Testis (tissue), 3 donors: ENCODE results near the gene SNTG2. TPM values are rescaled to one million over a fixed set of nuclear protein-coding genes. Genes with fewer than 3 reads are reported as not detected.

ENCODE experiments used
- DNase-seq: peaks from one replicate; pipeline ENCODE4 v3.0.0-alpha.2; 2019
- H3K27ac ChIP-seq, 2 donors: fragments of 200-600 bp; sonication (generic); one replicate each; pipeline ENCODE4 v1.5.1; 2019
- H3K27me3 ChIP-seq: fragments of 200-600 bp; sonication (generic); one replicate; pipeline ENCODE4 v1.5.1; 2019
- H3K36me3 ChIP-seq: fragments of 200-600 bp; sonication (generic); one replicate; pipeline ENCODE4 v1.5.1; 2017; ENCODE audit warnings: low read depth; ENCODE audit errors: missing control alignments
- H3K4me1 ChIP-seq: fragments of 200-600 bp; sonication (generic); one replicate; pipeline ENCODE4 v1.5.1; 2019
- H3K4me3 ChIP-seq, 2 donors: fragments of 200-600 bp; sonication (generic); one replicate each; pipeline ENCODE4 v1.5.1; 2017 to 2019
- H3K9me3 ChIP-seq: fragments of 200-600 bp; sonication (generic); one replicate; pipeline ENCODE4 v1.5.1; 2017
- POLR2A ChIP-seq: fragments of 450-650 bp; IDR thresholded peaks from one replicate; pipeline ENCODE4 v1.6.1; 2017; ENCODE audit warnings: antibody characterized with exemption, mild to moderate bottlenecking, moderate library complexity
- WGBS, 2 donors: methylation state at CpG; one replicate each; pipeline ENCODE4 v1.1.5; 2018; 5-methylcytosine and 5-hydroxymethylcytosine counted together
- intact Hi-C: fragments of 100-400 bp; cut with DNase I; formaldehyde crosslinking; loops from one replicate; pipeline ENCODE4 v1.15.1; 2023; ENCODE audit warnings: low total_unique reads
- polyA plus RNA-seq: library from polyadenylated mRNA; stranded (reverse); fragments of 350-450 nt; fragmentation: Illumina TruSeq; extraction: RNeasy Lipid Tissue Mini Kit (QIAGEN cat#74804); gene quantifications from one replicate; pipeline ENCODE4 v1.2.3, GENCODE V29; 2014; ENCODE audit warnings: low read depth, low replicate concordance; ENCODE audit not compliant: insufficient read depth
- total RNA-seq, 2 donors: library from RNA; depleted of rRNA; stranded (reverse); fragments of >200 nt; gene quantifications; one replicate each; pipeline ENCODE4 v1.2.3, GENCODE V29; 2016
- TF ChIP-seq, protein P1 (sequence below), 3 experiments: fragments of 450-650 bp in 2 of 3; fragments of 200-600 bp in 1 of 3; sonication (generic) in 1 of 3; IDR thresholded peaks; one replicate each; pipeline ENCODE4 v1.5.1; 2016 to 2019; ENCODE audit warnings: antibody characterized with exemption in 3 of 3, mild to moderate bottlenecking in 2 of 3, moderate library complexity in 1 of 3

Gene SNTG2
- total and polyA plus RNA-seq, 3 donors from 2014 or later = 8.7 to 10.2 (median 9.1) TPM

DNA sequence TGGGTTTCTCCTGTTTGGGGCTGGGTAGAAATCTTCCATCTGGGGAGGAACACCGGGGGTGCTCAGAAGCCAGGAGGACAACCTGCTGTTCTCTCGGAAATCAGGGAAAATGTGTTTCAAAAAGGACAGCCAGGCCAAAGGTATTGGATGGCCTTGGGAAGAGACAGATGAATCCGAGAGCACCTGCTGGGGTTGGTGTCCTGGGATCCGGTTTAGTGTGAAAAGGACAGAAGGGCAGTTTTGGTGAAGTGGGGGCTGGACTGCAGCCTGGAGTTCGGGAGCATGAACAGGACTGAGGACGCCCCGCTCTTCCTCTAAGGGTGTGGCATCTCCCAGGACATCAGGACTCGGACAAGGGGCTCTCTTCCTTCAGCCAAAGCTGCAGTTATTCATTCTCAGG lies 24.9 kb upstream of the SNTG2 start:
- no peak for DNase-seq
- Histone ChIP-seq H3K27ac (no peak overlapping the region), H3K4me1 (no peaks in the 10 kb centered on the region), H3K27me3 (no peaks in the 10 kb centered on the region), H3K36me3 (no peaks in the 10 kb centered on the region), H3K9me3 (no peaks in the 10 kb centered on the region), H3K4me3 (no peak overlapping the region)
- 80 to 95% methylated on average over 8 of the region's 8 CpGs for WGBS, 2 donors
- TF ChIP-seq, protein P1, sequence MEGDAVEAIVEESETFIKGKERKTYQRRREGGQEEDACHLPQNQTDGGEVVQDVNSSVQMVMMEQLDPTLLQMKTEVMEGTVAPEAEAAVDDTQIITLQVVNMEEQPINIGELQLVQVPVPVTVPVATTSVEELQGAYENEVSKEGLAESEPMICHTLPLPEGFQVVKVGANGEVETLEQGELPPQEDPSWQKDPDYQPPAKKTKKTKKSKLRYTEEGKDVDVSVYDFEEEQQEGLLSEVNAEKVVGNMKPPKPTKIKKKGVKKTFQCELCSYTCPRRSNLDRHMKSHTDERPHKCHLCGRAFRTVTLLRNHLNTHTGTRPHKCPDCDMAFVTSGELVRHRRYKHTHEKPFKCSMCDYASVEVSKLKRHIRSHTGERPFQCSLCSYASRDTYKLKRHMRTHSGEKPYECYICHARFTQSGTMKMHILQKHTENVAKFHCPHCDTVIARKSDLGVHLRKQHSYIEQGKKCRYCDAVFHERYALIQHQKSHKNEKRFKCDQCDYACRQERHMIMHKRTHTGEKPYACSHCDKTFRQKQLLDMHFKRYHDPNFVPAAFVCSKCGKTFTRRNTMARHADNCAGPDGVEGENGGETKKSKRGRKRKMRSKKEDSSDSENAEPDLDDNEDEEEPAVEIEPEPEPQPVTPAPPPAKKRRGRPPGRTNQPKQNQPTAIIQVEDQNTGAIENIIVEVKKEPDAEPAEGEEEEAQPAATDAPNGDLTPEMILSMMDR (IDR thresholded peaks at IDR 0.05) = no peak
- no peak for TF ChIP-seq POLR2A
- intact Hi-C loops = no loop called here

DNA sequence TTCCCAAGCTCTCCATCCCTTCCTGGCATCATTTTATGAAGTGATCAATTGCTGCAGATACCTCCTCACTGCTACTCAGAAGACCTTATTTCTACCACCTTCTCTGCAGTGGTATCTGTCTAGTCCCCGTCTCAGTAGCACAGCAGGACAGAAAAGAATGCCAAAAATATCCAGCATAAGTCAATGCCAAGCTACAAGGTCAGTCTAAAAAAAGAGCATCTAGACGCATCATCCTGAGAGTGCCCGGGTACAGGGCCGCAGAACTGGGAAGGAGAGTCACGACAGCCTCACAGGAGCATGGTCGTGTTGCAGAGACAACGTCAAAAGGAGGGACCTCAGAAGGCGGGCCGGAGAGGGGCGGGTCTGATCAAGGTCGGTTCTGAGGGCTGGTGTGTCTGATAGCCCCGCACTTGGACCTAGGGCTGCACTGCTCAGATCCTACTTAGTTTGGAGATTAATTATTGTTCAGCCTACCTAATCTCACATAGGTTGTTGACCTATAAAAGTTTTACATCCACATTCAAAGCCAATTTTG lies 24.3 kb upstream of the SNTG2 start:
- TF ChIP-seq, protein P1 (IDR thresholded peaks at IDR 0.05) = no peak
- TF ChIP-seq POLR2A = no peak
- no peak for DNase-seq
- WGBS, 2 donors = 75 to 82% methylated on average over 12 of the region's 12 CpGs
- H3K27ac ChIP-seq = no peak overlapping the region
- no peaks in the 10 kb centered on the region for H3K27me3 ChIP-seq
- H3K36me3 ChIP-seq = no peaks in the 10 kb centered on the region
- H3K9me3 ChIP-seq = no peaks in the 10 kb centered on the region
- no peaks in the 10 kb centered on the region for H3K4me1 ChIP-seq
- H3K4me3 ChIP-seq = no peak overlapping the region
- intact Hi-C loops = no loop called here

DNA sequence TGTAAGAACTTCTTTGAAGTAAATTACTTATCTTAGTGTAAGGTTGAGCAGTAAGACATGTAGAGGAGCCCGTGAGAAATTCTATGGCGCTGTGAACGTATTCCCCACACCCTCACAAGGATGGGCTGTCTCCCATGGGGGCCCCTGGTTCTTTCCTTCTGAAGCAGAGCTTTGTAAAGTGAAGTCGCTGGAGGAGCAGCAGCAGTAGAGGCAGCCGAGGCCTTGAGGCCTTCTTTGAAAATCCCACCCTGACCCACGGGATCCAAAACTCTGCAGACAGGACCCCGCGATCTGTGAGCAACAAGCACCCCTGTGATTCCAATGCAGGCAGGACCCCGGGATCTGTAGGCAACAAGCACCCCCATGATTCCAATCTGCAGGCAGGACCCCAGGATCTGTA lies 23.8 kb upstream of the SNTG2 start:
- no peaks in the 10 kb centered on the region for H3K4me1 ChIP-seq
- 76 to 97% methylated on average over 5 to 9 of the region's 9 CpGs for WGBS, 2 donors
- H3K9me3 ChIP-seq = no peaks in the 10 kb centered on the region
- no peaks in the 10 kb centered on the region for H3K27me3 ChIP-seq
- no peak for TF ChIP-seq POLR2A
- TF ChIP-seq, protein P1 (IDR thresholded peaks at IDR 0.05) = no peak
- intact Hi-C loops = no loop called here
- DNase-seq = no peak
- H3K36me3 ChIP-seq = no peaks in the 10 kb centered on the region
- H3K4me3 ChIP-seq = no peak overlapping the region
- H3K27ac ChIP-seq = no peak overlapping the region

DNA sequence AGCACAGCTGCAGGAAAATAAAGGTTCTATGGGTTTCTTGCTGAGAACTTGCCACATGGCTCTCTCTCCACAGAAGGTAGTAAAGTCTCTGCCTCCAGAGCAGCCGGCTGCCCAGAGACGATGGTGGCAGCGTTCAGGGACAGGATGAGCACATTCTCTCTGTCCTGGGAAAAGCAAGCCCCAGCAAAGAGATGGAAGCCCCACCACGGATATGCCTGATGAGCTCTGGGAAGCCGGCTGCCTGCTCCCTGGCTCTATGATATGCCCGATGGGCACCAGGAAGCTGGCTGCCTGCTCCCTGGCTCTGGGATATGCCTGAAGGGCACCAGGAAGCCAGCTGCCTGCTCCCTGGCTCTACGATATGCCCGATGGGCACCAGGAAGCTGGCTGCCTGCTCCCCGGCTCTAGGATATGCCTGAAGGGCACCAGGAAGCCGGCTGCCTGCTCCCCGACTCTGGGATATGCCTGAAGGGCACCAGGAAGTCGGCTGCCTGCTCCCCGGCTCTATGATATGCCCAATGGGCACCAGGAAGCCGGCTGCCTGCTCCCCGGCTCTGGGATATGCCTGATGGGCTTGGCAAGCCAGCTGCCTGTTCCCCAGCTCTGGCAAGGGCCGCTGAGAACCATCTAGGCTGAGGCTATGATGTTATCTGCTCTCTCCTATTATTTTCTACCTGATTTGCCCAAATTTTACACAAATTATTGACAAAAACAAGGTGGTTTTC lies 21.5 kb upstream of the SNTG2 start:
- TF ChIP-seq, protein P1 (IDR thresholded peaks at IDR 0.05) = no peak
- no peak for TF ChIP-seq POLR2A
- H3K4me1 ChIP-seq = no peaks in the 10 kb centered on the region
- intact Hi-C loops = no loop called here
- no peak for DNase-seq
- WGBS, 2 donors = 87 to 89% methylated on average over 6 to 16 of the region's 16 CpGs
- no peaks in the 10 kb centered on the region for H3K27me3 ChIP-seq
- H3K36me3 ChIP-seq = no peaks in the 10 kb centered on the region
- H3K9me3 ChIP-seq = no peaks in the 10 kb centered on the region
- H3K27ac ChIP-seq = no peak overlapping the region
- H3K4me3 ChIP-seq = no peak overlapping the region

DNA sequence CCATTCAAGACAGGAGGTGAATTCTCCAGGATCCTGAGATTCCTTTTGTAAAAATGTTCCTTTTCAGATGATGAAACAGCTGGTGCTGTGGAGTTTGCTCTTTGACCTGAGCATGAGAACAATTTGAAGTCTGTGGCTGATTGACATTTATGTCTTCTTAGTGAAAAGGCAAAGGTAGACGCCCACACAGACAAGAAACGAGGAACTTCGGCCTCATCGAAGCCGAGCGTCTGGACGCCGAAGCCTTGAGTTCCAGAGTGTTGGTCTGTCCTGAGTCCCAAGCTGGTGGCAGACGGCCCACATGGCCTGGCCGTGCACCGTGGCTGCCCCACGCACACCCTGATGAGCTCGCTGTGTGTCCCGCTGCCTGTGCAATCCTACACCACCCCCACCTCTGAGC lies 20.7 kb upstream of the SNTG2 start:
- H3K4me3 ChIP-seq = no peak overlapping the region
- H3K9me3 ChIP-seq = no peaks in the 10 kb centered on the region
- no peak overlapping the region for H3K27ac ChIP-seq
- no peaks in the 10 kb centered on the region for H3K36me3 ChIP-seq
- TF ChIP-seq, protein P1 (IDR thresholded peaks at IDR 0.05) = no peak
- TF ChIP-seq POLR2A = no peak
- 84 to 89% methylated on average over 14 of the region's 14 CpGs for WGBS, 2 donors
- no peak for DNase-seq
- intact Hi-C loops = no loop called here
- H3K4me1 ChIP-seq = no peaks in the 10 kb centered on the region
- H3K27me3 ChIP-seq = no peaks in the 10 kb centered on the region
